ENCODE results near the gene HACD3.
"Not testable (repeated sequence)": the region's sequence is repeated elsewhere in the genome, so short reads cannot be mapped to it uniquely, and the experiment has no call there.

Gene HACD3

DNA sequence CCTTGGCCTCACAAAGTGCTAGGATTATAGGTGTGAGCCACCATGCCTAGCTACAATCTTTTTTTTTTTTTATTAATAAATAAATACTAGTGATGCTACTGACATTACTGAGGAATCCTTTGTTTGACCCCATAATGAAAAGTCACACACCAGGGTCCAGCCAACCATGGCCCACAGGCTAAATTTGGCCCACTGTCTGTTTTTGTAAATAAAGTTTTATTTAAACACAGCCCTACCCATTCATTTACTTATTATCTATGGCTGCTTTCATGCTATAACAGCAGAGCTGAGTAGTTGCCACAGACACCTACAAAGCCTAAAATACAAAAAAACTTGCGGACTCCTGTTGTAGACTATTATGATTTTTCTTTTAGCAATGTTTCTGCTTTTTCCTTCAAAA lies 73.3 kb downstream of the HACD3 start:
- DNase-seq: no peak

DNA sequence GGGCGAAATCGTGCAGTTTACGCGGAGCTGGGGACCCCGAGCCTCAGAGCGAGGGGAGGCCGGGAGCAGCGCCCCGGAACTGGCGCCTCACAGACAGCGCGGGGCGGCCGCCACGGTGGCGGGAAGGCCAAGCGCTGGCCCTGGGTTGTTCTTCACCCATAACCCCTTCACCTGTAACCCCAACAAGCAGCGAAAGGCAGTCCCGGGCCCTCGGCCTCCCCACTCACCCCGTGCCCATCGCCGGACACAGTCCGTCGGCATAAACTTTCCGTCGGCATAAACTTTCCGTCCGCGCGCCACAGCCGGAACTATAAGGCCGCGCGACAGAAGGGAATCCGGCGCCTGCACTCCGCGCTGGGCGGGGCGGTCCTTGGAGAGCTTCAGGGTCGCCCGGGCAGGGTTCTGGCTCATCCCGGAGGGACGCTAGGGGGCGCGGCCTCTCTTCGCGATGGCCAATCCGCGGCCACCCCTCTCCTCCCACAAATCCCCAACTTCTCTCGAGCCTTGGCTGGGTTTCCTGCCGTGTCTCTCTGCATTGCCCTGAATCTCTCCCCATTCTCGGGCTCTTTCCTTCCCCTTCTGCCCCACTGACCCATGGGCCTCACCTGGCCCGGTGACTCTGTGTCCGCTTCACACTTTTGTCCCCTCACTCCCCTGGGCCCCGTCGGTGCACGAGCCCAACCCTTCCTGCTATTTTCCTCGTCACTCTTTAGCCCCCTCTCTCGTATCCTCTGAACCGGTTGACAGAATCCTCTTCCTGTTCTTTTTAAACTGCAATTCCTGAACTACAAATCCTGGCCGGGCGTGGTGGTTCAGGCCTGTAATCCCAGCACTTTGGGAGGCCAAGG lies 80.8 kb downstream of the HACD3 start, which contains the start of gene INTS14:
Gene INTS14 (minus strand): TSS at position 261 of the 848 bp plus-strand sequence. CDS start 3,751 bp downstream, outside the sequence.
- DNase-seq: peak; percentile 98

DNA sequence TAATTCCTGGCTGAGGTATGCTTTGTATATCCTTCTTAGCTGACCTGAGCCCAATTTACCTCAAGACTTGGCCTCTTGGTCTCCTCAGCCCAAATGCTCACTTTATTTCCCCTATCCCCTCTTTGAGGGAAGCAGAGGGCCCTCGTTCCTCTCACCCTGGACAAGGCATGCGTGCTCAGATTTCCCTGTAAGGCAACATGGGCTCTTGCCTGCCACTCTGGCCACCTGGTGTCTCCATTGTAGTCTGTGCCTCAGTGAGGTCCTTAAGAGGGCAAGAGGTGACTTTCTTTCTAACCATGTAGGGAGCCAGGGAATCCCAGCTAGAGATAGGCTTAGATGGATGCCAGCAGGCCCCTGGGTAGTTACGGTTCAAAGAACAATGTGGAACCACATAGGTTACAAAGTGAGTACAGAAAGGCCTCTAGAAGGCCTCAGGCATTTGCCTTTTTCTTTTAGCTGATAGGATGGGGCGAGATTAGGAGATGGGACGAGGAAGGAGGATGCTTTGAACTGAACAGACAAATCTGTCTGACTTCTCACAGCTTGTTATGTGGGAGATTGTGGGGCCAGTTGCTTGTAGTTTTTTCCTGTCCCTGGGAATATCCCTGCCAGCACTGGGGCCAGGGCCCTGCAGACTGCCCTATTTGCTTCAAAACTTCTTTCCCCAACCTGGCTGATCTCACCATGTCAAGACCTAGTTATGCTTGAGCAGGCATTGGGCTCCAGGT lies 81.8 kb downstream of the HACD3 start:
- DNase-seq: peak; percentile 23

DNA sequence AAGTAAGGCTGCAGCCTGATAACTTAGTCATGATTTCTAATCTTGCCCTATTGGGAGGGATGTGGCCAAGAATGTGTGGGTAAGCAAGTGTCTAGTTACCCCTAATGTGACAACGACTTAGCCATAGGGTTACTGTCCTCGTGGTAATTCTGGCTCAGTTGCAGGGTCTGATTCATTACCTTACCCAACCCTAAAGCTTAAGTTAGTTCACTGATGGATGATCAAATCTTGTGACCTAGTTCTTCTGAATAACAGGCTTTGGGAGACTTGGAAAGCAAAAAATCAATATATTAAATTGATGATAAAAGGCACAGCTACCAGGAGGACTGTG lies 82.3 kb downstream of the HACD3 start:
- no peak for DNase-seq

DNA sequence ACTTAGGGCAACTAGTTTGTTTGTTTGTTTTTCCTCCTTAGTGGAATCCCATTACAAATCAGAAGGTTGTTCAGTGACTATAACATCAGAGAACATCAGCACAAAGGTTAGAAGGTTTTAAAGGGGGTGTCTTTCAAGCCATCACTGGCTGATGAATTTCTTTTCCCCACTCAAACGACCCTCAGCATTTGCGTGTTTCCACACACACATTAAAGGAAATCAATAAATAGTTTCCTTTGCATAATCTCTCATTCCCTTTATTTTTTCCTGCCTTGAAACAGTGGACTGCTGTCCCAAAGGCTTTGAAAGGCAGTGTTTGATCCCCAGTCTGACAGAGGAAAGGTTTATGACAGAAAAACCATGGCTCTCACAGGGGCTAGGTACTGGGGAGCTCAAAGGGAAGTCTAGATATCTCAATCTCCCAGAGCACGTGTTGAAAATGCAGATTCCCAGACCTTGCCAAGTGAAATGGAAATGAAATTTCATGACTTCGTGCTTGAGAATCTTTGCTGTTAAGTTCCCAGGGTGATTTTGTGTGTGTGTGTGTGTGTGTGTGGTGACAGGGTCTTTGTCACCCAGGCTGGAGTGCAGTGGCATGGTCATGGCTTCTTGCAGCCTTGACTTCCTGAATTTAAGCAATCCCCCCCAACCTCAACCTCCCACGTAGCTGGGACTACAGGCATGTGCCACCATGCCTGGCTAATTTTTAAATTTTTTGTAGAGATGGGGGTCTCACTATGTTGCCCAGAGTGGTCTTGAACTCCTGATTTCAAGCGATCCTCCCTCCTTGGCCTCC lies 82.9 kb downstream of the HACD3 start:
- no peak for DNase-seq

DNA sequence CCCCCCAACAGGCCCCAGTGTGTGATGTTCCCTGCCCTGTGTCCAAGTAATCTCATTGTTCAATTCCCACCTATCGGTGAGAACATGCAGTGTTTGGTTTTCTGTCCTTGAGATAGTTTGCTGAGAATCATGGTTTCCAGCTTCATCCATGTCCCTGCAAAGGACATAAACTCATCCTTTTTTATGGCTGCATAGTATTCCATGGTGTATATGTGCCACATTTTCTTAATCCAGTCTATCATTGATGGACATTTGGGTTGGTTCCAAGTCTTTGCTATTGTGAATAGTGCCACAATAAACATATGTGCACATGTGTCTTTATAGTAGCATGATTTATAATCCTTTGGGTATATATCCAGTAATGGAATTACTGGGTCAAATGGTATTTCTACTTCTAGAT lies 85.6 kb downstream of the HACD3 start:
- DNase-seq: not testable (repeated sequence)

DNA sequence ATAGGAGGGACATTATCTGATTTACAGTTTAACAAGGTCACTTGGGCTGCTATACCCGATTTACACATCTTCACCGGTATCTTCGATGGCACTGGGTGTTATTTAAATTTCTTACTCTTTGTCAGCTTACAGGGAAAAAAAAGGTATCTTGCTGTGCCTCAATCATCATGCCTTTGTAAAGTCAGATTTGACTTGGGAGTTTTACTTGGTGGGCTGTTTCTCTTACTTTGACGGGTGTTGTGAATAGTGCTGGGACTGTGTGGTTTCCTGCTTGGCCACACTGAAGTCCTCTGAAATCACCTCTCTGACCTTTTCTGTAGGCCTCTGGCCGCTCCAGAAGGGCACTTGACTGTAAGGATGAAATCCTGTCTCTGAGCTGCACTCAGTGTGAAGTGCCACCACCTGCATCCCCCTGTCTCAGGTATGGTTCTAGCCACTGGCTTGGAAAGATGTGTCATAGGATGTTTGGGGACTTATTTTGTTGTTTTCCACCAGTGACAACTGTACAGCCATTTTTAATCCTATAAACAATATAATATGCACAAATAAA lies 88.4 kb downstream of the HACD3 start:
- DNase-seq: no peak

DNA sequence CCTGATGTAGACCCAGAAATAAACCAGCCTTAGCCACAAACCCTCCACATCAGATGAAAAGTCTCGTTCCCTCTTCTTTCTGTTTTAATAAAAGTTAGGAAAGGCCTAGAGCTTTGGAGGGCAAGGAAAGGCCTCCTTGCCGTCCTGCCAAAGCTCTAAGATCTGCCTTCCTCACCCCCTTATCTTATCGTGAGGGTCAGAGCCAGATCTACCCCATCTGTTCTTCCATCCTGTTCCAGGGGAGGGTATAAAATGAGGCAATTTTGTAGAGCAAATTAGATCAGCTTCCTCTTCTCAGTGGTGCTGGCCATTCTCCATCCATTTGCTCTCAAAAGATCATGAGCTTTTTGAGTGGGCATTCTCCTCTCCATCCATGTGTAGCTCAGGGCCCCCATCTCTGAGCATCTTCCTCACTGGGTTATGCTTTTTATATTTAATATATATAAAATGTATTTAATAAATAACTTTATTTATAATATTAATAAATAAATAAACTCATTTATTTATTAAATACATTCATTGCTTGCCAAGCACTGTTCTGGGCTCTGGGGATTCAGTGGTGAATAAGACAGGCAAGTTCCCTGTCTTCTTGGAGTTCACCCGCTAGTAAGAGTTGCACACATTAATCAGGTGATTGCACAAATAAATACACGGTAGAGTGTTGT lies 89.5 kb downstream of the HACD3 start:
- DNase-seq: peak; percentile 77

DNA sequence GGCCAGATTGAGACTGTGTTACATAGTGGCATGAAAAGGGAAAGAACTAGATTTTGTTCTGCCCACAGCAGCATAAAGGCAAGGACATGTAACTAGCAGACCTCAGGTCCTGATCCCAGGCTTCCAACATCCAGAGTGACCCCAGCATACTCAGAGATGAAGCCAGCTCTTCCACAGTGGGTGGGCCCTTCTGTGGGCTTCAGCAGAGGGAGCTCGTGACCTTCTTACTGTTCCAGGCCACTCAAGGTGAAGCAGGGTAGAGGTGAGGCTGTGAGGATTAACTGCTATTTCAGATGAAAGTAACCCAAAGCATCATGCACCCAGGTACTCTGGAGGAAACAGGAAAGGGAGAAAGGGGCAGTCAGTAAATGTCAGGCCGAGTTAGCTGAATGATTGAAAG lies 90.6 kb downstream of the HACD3 start:
- no peak for DNase-seq

DNA sequence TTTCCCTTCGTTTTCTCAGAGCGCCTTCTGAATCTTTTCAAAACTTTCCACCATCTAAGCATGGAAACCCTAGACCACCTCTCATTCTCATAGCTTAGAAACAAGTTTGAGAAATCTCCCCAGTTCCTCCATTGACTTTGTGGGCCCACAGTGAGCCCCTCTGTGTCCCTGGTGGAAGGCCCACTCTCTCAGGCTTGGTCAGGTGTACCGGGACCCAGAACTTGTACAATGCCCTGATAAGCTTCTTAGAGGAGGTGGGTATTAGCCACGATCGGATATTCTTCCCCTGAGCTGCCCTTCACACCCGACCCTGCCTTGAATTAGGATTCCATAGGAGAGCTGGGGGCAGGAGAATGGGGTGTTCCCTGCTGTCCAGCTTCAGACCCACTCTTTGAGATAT lies 91.4 kb downstream of the HACD3 start, which contains the start of gene SLC24A1:
Gene SLC24A1 (plus strand): TSS at position 301 of the 400 bp plus-strand sequence. CDS start 2,143 bp downstream, outside the sequence.
- no peak for DNase-seq

DNA sequence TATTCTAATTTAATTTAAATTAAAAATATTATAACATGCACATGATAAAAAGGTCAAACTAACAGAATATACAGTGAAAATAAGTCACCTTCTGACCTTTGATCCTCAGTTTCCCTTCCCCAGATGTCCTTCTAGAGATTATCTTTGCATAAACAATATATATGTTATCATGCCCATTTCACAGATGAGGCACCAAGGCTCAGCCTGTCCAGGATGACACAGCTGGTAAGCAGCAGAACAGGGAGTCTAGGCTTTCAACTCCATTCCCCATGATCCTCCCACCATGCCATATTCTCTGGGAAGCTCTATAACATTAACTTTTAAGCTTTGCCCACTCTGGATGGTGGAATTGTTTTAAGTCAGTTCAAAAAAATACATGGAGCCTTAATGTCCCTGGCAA lies 92.8 kb downstream of the HACD3 start:
- DNase-seq: no peak

DNA sequence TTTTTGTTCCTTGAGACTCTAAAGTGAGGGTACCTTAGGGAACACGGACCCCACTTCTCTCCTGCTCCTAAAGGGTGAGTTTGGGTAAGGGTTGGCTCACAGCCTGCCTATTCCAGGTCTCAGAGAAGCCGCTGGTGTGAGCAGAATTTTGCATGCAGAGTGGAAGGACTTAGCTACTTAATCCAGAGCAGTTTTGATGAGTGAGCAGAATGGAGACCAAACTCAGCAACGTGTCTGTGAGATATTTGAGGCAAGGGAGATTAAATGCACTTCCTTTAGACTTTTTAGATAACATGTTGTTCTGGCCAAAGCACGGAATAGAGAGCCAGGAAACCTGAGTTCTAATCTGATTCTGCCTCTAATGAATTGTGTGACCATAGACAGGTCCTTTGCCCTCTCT lies 96.6 kb downstream of the HACD3 start:
- no peak for DNase-seq
